Ascending aorta (tissue), 2 donors: Measurements from ENCODE around the gene SLC22A12. TPM values are rescaled to one million over a fixed set of nuclear protein-coding genes. Genes with fewer than 3 reads are reported as not detected.

Experiments
- DNase-seq, 2 donors: peaks; one replicate each; pipeline ENCODE4 v3.0.0-alpha.2; 2019; ENCODE audit warnings: low spot score in 2 of 2
- H3K27ac ChIP-seq, 2 donors: fragments of 200-600 bp; sonication (generic); one replicate each; pipeline ENCODE4 v1.5.1; 2016 to 2017; ENCODE audit warnings: mild to moderate bottlenecking in 1 of 2
- H3K27me3 ChIP-seq: fragments of 200-600 bp; sonication (generic); one replicate; pipeline ENCODE4 v1.5.1; 2017
- H3K36me3 ChIP-seq, 2 donors: fragments of 200-600 bp; sonication (generic); one replicate each; pipeline ENCODE4 v1.5.1; 2016
- H3K4me1 ChIP-seq, 2 donors: fragments of 200-600 bp; sonication (generic); one replicate each; pipeline ENCODE4 v1.5.1; 2016 to 2017; ENCODE audit warnings: mild to moderate bottlenecking in 1 of 2
- H3K4me3 ChIP-seq, 2 donors: fragments of 200-600 bp; sonication (generic); one replicate each; pipeline ENCODE4 v1.5.1; 2016 to 2017; ENCODE audit warnings: mild to moderate bottlenecking in 1 of 2
- H3K9me3 ChIP-seq, 2 donors: fragments of 200-600 bp; sonication (generic); one replicate each; pipeline ENCODE4 v1.5.1; 2016
- intact Hi-C: fragments of 100-400 bp; cut with DNase I; formaldehyde crosslinking; loops from one replicate; pipeline ENCODE4 v1.15.1; 2023
- total RNA-seq: library from RNA; depleted of rRNA; stranded (reverse); fragments of >200 nt; gene quantifications from one replicate; pipeline ENCODE4 v1.1.0, GENCODE V29; 2016
- TF ChIP-seq, protein P1 (sequence below), 3 experiments: fragments of 200-600 bp in 2 of 3; fragments of 450-650 bp in 1 of 3; sonication (generic) in 2 of 3; IDR thresholded peaks; one replicate each; pipeline ENCODE4 v1.5.1; 2016 to 2019; ENCODE audit warnings: antibody characterized with exemption in 3 of 3, mild to moderate bottlenecking in 1 of 3, moderate library complexity in 1 of 3

The SLC22A12 gene
- total RNA-seq, 1 donor from 2014 or later = not detected

DNA sequence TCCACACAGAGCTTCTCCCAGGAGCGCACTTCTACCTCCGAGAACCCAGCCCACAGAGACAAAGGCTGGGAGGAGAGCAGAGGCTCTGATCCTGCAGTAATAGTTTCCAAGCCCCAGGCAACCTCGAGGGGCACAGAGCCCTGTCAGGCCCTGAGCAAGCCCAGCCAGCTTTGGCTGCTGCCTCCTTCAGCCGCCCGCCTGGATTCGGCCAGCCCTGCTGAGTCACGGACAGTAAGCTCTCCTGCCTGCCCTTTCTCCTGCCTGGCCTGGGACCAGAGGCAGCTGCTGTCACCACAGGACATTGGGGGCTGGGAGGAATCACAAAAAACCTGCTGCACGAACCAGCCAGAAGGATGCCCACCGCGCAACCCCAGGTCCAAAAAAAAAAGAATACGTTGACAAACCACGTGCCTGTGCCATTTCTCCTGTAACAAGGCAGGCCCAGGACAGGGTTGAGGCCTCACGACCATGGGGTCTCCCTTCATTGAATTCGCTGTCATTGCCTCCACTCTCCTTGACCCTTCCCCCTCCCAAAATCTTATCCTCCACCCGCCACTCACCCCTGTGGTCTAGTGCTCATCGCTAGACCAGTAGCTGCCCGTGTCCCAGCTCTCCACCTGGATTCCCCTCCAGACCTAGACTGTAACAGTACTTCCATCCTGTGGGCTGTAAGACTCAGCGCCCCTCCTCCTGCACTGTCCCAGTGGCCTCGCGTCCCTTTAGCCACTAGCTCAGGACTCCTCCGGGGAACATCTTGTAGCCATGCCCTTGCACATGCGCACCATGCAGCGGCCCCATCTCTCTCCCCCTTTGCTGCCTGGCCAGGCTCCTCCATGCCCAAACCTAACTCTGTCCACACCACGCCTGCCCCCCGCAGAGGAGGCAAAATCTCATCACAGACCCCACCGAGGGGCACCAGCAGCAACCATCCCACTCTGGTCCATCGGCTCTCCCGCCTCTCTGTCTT is 7.4 kb upstream of the SLC22A12 start:
- Histone ChIP-seq H3K9me3 (no peaks in the 10 kb centered on the region), H3K27ac (no peak overlapping the region), H3K4me1 (peaks cover 0 to 8% of the 10 kb centered on the region in 2 donors), H3K4me3 (no peak overlapping the region), H3K36me3 (no peaks in the 10 kb centered on the region), H3K27me3 (no peaks in the 10 kb centered on the region)
- intact Hi-C loops = no loop called here
- DNase-seq = no peak
- TF ChIP-seq, protein P1, sequence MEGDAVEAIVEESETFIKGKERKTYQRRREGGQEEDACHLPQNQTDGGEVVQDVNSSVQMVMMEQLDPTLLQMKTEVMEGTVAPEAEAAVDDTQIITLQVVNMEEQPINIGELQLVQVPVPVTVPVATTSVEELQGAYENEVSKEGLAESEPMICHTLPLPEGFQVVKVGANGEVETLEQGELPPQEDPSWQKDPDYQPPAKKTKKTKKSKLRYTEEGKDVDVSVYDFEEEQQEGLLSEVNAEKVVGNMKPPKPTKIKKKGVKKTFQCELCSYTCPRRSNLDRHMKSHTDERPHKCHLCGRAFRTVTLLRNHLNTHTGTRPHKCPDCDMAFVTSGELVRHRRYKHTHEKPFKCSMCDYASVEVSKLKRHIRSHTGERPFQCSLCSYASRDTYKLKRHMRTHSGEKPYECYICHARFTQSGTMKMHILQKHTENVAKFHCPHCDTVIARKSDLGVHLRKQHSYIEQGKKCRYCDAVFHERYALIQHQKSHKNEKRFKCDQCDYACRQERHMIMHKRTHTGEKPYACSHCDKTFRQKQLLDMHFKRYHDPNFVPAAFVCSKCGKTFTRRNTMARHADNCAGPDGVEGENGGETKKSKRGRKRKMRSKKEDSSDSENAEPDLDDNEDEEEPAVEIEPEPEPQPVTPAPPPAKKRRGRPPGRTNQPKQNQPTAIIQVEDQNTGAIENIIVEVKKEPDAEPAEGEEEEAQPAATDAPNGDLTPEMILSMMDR (IDR thresholded peaks at IDR 0.05) = no peak

DNA sequence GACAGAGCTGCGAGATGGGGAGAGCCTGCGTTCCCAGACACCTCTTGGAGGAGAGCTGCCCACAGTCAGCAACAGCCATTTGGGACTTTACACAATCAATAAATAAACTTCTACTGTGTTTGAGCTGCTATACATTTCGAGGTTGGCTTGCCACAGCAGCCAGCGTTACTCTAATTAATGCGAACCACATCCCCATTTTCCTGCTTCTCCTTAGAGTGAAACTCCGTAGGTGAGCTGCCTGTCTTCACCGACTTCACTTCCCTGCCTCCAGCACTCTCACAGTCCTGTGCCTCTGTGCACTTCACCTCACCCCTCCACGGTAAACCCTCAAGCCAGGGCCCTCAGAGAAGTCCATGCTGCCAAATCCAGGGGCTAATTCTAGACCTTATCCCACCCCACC is 5.9 kb upstream of the SLC22A12 start:
- TF ChIP-seq, protein P1 (IDR thresholded peaks at IDR 0.05) = no peak

DNA sequence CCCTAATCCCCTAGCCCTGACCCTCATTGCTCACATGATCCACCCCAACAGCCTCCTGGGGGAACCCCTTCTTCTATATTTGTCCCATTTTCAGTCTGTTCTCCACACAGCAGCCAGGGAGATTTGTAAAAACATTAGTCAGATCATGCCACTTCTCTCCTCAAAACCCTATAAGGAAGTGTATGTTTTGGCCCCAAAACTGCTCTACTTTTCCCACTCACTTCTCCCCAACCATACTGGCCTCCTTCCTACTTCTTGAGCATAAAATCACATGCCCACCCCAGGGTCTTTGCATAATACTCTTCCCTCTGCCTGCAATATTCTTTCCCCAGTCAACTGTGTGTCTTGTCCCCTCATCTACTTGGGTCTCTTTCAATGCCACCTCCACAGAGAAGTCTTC is 4.7 kb upstream of the SLC22A12 start:
- Histone ChIP-seq H3K4me1 (no peaks in the 10 kb centered on the region), H3K27ac (no peak overlapping the region), H3K36me3 (no peaks in the 10 kb centered on the region), H3K4me3 (no peak overlapping the region), H3K27me3 (no peaks in the 10 kb centered on the region), H3K9me3 (peaks cover 0 to 7% of the 10 kb centered on the region in 2 donors)
- intact Hi-C loops = no loop called here
- DNase-seq = no peak
- TF ChIP-seq, protein P1 (IDR thresholded peaks at IDR 0.05) = no peak

More for the DNA sequence above, 5.9 kb upstream of the SLC22A12 start:
- DNase-seq = no peak
- Histone ChIP-seq H3K9me3 (peaks cover 0 to 7% of the 10 kb centered on the region in 2 donors), H3K27me3 (no peaks in the 10 kb centered on the region), H3K4me1 (peaks cover 0 to 5% of the 10 kb centered on the region in 2 donors), H3K4me3 (no peak overlapping the region), H3K27ac (no peak overlapping the region), H3K36me3 (no peaks in the 10 kb centered on the region)
- intact Hi-C loops = no loop called here

DNA sequence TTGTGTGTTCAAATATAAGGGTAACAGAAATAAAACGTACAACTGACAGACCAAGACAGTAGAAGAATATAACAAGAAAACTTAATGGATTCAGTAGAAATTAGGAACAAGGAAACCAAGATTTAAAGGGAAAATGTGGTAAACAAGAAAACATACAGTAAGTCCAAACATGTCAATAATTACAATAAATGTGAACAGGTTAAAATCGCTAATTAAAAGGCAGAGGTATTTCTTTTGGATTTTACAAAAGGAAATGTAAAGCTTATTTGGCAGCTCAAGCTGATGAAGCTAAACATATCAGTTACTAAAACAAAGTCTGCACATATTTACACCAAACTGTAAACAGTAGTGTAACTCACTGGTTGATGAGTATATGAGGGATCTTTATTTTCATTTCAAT is 2.3 kb upstream of the SLC22A12 start:
- no peak overlapping the region for H3K27ac ChIP-seq
- intact Hi-C loops = no loop called here
- H3K36me3 ChIP-seq = no peaks in the 10 kb centered on the region
- peaks cover 0 to 7% of the 10 kb centered on the region in 2 donors for H3K9me3 ChIP-seq
- DNase-seq = no peak
- H3K4me3 ChIP-seq = no peak overlapping the region
- TF ChIP-seq, protein P1 (IDR thresholded peaks at IDR 0.05) = no peak
- no peaks in the 10 kb centered on the region for H3K27me3 ChIP-seq
- no peaks in the 10 kb centered on the region for H3K4me1 ChIP-seq

DNA sequence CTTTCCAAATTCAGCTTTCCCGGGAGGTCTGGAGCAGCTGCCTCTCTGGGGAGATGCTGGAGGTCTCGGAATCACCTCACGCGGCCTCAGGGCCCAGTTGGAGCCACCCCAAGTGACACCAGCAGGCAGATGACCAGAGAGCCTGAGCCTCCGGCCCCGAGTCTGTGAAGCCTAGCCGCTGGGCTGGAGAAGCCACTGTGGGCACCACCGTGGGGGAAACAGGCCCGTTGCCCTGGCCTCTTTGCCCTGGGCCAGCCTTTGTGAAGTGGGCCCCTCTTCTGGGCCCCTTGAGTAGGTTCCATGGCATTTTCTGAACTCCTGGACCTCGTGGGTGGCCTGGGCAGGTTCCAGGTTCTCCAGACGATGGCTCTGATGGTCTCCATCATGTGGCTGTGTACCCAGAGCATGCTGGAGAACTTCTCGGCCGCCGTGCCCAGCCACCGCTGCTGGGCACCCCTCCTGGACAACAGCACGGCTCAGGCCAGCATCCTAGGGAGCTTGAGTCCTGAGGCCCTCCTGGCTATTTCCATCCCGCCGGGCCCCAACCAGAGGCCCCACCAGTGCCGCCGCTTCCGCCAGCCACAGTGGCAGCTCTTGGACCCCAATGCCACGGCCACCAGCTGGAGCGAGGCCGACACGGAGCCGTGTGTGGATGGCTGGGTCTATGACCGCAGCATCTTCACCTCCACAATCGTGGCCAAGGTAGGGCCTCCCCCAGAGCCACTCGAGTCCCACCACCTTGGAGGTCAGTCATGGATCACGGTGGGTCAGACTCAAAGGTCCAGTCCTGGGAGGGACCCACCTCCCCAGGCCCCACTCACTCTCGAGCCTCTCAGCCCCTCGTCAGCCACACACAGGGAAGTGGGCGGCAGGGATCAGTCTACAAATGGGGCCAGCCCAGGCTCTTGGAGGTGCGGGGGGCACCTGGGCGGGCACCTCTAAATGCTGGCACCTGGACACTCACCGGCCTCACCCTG is 525 bp downstream of the SLC22A12 start:
- H3K27me3 ChIP-seq = no peaks in the 10 kb centered on the region
- H3K4me3 ChIP-seq = no peak overlapping the region
- H3K9me3 ChIP-seq = peaks cover 0 to 7% of the 10 kb centered on the region in 2 donors
- H3K27ac ChIP-seq = no peak overlapping the region
- DNase-seq = no peak
- intact Hi-C loops = no loop called here
- no peaks in the 10 kb centered on the region for H3K36me3 ChIP-seq
- H3K4me1 ChIP-seq = no peaks in the 10 kb centered on the region
- TF ChIP-seq, protein P1 (IDR thresholded peaks at IDR 0.05) = no peak
